ENCODE results near the gene PLCB4.

DNA sequence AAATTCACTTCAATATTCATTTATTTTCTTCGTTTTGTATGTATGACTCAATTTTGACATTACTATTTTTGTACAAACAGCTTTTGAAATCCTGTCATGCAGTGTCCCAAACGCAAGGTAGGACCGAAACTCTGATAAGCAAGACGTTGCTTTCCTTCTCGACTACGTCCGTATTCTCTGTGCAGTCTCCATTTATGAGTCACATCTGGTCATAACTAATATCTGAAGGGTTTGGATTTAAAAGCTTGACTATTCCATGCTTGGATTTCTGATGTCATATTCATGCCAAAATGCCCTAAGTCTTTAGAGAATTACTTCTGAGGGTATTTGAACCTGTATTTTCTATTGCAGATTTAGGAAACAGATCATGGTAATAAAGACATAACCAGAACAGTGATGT lies 407.8 kb downstream of the PLCB4 start:
- TF ChIP-seq, protein P1, sequence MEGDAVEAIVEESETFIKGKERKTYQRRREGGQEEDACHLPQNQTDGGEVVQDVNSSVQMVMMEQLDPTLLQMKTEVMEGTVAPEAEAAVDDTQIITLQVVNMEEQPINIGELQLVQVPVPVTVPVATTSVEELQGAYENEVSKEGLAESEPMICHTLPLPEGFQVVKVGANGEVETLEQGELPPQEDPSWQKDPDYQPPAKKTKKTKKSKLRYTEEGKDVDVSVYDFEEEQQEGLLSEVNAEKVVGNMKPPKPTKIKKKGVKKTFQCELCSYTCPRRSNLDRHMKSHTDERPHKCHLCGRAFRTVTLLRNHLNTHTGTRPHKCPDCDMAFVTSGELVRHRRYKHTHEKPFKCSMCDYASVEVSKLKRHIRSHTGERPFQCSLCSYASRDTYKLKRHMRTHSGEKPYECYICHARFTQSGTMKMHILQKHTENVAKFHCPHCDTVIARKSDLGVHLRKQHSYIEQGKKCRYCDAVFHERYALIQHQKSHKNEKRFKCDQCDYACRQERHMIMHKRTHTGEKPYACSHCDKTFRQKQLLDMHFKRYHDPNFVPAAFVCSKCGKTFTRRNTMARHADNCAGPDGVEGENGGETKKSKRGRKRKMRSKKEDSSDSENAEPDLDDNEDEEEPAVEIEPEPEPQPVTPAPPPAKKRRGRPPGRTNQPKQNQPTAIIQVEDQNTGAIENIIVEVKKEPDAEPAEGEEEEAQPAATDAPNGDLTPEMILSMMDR (conservative IDR thresholded peaks at IDR 0.05; ENCODE audit: low read length) = no peak
- no peak for TF ChIP-seq EZH2phosphoT487 (IDR thresholded peaks at IDR 0.05; ENCODE audit: borderline replicate concordance)
